Fibroblast of peridontal ligament (primary cell): ENCODE data around the gene IGSF21.
"Not testable (repeated sequence)": the region's sequence is repeated elsewhere in the genome, so short reads cannot be mapped to it uniquely, and the experiment has no call there.

ENCODE experiments used
- DNase-seq: peaks from one replicate; pipeline ENCODE4 v3.0.0-alpha.2; 2010; ENCODE audit errors: extremely low read depth

Gene IGSF21

GRCh38 chr1:18354612-18355011 lies 247.0 kb downstream of the IGSF21 start:
- DNase-seq = no peak

- no peak for DNase-seq
These were observed 250.1 kb downstream of the IGSF21 start for GRCh38 chr1:18357622-18358230.

GRCh38 chr1:18358600-18358999 lies 251.0 kb downstream of the IGSF21 start:
- no peak for DNase-seq

GRCh38 chr1:18360251-18360650 lies 252.7 kb downstream of the IGSF21 start:
- DNase-seq = no peak

GRCh38 chr1:18362150-18362549 lies 254.6 kb downstream of the IGSF21 start:
- DNase-seq = no peak

GRCh38 chr1:18363436-18363835 lies 255.8 kb downstream of the IGSF21 start:
- no peak for DNase-seq

- no peak for DNase-seq
These were observed 257.6 kb downstream of the IGSF21 start for GRCh38 chr1:18365099-18365705.

- DNase-seq = not testable (repeated sequence)
These were observed 264.9 kb downstream of the IGSF21 start for GRCh38 chr1:18372505-18372904.

GRCh38 chr1:18373151-18373550 lies 265.6 kb downstream of the IGSF21 start:
- no peak for DNase-seq

GRCh38 chr1:18373882-18374493 lies 266.4 kb downstream of the IGSF21 start:
- DNase-seq = no peak

- no peak for DNase-seq
These were observed 269.1 kb downstream of the IGSF21 start for GRCh38 chr1:18376661-18377060.

- DNase-seq = no peak
These were observed 272.7 kb downstream of the IGSF21 start for GRCh38 chr1:18380288-18380687.

- no peak for DNase-seq
These were observed 276.5 kb downstream of the IGSF21 start for GRCh38 chr1:18384059-18384458.

- no peak for DNase-seq
These were observed 276.9 kb downstream of the IGSF21 start for GRCh38 chr1:18384471-18384870.

GRCh38 chr1:18385239-18385790 lies 277.7 kb downstream of the IGSF21 start:
- no peak for DNase-seq

- DNase-seq = no peak
These were observed 279.0 kb downstream of the IGSF21 start for GRCh38 chr1:18386591-18386990.

GRCh38 chr1:18387307-18387706 lies 279.7 kb downstream of the IGSF21 start:
- no peak for DNase-seq

- DNase-seq = no peak
These were observed 283.4 kb downstream of the IGSF21 start for GRCh38 chr1:18390953-18391352.

- no peak for DNase-seq
These were observed 287.1 kb downstream of the IGSF21 start for GRCh38 chr1:18394563-18395156.

- DNase-seq = no peak
These were observed 288.8 kb downstream of the IGSF21 start for GRCh38 chr1:18396247-18396980.

- no peak for DNase-seq
These were observed 290.0 kb downstream of the IGSF21 start for GRCh38 chr1:18397641-18398040.
